MG63 (cell line): ENCODE measurements around the gene ABCA1. TPM values are rescaled to one million over a fixed set of nuclear protein-coding genes. Genes with fewer than 3 reads are reported as not detected.
"Not testable (repeated sequence)": the region's sequence is repeated elsewhere in the genome, so short reads cannot be mapped to it uniquely, and the experiment has no call there.

ENCODE experiments used
- DNase-seq: peaks from one replicate; pipeline ENCODE4 v3.0.0-alpha.2; 2020
- H3K27me3 ChIP-seq: fragments of 250-450 bp; sonication (Bioruptor Pico); 2 replicates; pipeline ENCODE4 v1.5.1; 2020; ENCODE audit warnings: mild to moderate bottlenecking, moderate library complexity
- H3K36me3 ChIP-seq: fragments of 250-450 bp; sonication (Bioruptor Pico); 2 replicates; pipeline ENCODE4 v1.5.1; 2020; ENCODE audit warnings: mild to moderate bottlenecking, moderate library complexity
- H3K4me3 ChIP-seq: fragments of 250-450 bp; sonication (Bioruptor Pico); 2 replicates; pipeline ENCODE4 v1.5.1; 2020; ENCODE audit warnings: mild to moderate bottlenecking, moderate library complexity
- H3K9me3 ChIP-seq: fragments of 250-450 bp; sonication (Bioruptor Pico); 2 replicates; pipeline ENCODE4 v1.5.1; 2020; ENCODE audit warnings: mild to moderate bottlenecking, moderate library complexity
- total RNA-seq: library from RNA; depleted of rRNA; stranded (reverse); fragments of >200 nt; shearing (Covaris generic); gene quantifications from 2 replicates; pipeline ENCODE4 v1.2.3, GENCODE V29; 2014; ENCODE audit warnings: low replicate concordance

Gene ABCA1
- total RNA-seq, 1 experiment from 2014 or later = 2.4 TPM

DNA sequence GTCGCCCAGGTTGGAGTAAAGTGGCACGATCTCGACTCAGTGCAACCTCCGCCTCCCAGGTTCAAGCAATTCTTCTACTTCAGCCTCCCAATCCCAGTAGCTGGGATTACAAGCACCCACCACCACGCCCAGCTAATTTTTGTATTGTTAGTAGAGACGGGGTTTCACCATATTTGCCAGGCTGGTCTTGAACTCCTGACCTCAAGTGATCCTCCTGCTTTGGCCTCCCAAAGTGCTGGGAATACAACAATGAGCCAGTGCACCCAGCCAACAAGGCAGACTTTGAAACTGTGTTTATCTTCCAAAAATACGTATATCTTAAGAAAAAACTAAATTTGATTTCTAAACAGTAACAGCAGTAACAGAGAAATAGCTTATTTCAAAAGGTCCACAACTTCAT, 5.2 kb downstream of the ABCA1 start:
- not testable (repeated sequence) for H3K4me3 ChIP-seq, H3K9me3 ChIP-seq, H3K27me3 ChIP-seq, DNase-seq, H3K36me3 ChIP-seq

DNA sequence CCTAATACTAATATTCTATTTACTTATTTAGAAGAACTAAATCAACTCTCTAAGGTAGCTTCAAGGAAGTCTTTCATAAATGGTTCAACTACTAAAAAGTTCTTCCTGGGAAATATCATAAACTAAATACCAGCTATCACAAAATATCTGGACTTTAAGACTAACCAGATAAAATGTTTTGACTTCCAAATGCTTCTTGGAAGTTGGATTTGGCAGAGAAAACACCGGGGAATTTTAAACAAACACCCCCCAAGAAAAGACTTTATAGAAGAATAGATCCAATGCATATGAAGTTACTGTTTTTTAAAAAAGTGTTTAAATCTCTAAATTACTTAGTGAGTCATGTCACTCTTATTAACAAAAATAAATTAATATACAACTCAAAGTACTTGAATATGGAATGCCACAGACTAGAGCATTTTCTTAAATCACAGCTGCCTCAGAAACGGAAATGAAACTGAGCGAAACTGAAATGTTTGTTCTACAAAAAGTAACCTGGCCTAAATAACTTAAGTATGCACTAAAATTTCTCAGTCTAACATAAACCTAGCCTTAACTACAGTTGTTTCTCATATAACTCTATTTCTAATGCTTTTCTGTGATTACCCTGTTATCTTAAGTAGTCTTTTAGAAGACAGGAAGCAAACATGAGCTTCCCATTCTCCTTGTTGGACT, 6.8 kb downstream of the ABCA1 start:
- Histone ChIP-seq H3K4me3 (no peak overlapping the region), H3K9me3 (no peaks in the 10 kb centered on the region), H3K27me3 (no peaks in the 10 kb centered on the region), H3K36me3 (no peaks in the 10 kb centered on the region)
- no peak for DNase-seq

DNA sequence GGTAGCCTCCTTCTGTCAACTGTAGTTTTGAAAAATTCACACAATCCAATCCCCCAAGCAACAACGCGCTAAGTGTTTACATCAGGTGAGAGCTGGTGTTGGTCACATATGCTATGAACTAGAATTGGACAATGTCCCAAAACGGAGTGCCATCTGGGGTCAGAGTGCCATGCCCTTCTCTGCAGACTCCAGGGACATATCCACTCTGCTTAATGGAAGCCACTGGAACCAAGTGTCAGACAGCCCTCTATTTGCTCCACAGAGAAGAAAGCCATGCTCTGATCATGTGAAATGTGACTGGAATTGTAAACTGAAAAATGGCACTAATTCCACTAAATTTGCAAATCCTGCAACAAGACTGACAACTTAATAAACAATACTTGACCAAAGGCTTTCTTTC, 12.2 kb downstream of the ABCA1 start:
- no peak for DNase-seq
- no peaks in the 10 kb centered on the region for H3K27me3 ChIP-seq
- no peaks in the 10 kb centered on the region for H3K9me3 ChIP-seq
- H3K36me3 ChIP-seq = no peaks in the 10 kb centered on the region
- no peak overlapping the region for H3K4me3 ChIP-seq

GRCh38 chr9:104915049-104915448, 12.9 kb downstream of the ABCA1 start:
- Histone ChIP-seq H3K27me3 (no peaks in the 10 kb centered on the region), H3K9me3 (no peaks in the 10 kb centered on the region), H3K4me3 (no peak overlapping the region), H3K36me3 (no peaks in the 10 kb centered on the region)
- DNase-seq = no peak

GRCh38 chr9:104914466-104914865, 13.5 kb downstream of the ABCA1 start:
- Histone ChIP-seq H3K27me3 (no peaks in the 10 kb centered on the region), H3K4me3 (no peak overlapping the region), H3K9me3 (no peaks in the 10 kb centered on the region), H3K36me3 (no peaks in the 10 kb centered on the region)
- no peak for DNase-seq

- no peak overlapping the region for H3K4me3 ChIP-seq
- no peaks in the 10 kb centered on the region for H3K27me3 ChIP-seq
- no peaks in the 10 kb centered on the region for H3K9me3 ChIP-seq
- no peaks in the 10 kb centered on the region for H3K36me3 ChIP-seq
- DNase-seq = no peak
These were observed 15.3 kb downstream of the ABCA1 start for GRCh38 chr9:104912606-104913005.

DNA sequence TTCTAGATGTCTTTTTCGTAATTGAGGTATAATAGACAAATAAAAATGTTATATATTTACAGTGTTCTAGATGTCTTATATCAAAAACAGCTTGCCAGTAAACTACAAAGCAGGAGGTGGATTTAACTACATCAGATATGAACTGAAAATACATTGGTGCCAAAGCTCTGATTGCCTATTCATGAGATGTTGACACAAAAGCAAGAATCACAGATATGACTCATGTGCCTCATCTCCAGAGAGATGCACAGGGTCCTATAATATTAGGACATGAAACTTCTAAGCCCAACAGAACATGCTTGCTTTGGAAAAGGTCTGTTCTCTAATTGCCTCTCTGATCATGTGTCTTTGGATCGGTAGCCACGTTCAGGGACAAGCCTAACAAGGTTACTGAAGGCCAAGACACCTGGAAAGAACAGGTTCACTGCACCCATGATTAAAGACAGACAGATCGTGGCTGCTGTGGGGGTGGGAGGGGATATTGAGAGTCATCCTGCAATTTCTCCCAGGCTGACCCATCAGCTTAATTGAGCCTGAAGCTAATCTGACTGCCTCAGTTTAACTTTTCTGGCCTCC, 16.8 kb downstream of the ABCA1 start:
- no peaks in the 10 kb centered on the region for H3K36me3 ChIP-seq
- H3K4me3 ChIP-seq = no peak overlapping the region
- H3K27me3 ChIP-seq = no peaks in the 10 kb centered on the region
- DNase-seq = no peak
- no peaks in the 10 kb centered on the region for H3K9me3 ChIP-seq

- H3K4me3 ChIP-seq = no peak overlapping the region
- H3K27me3 ChIP-seq = no peaks in the 10 kb centered on the region
- peak; percentile 58 for DNase-seq
- H3K9me3 ChIP-seq = no peaks in the 10 kb centered on the region
- H3K36me3 ChIP-seq = no peaks in the 10 kb centered on the region
These were observed 20.5 kb downstream of the ABCA1 start for GRCh38 chr9:104907278-104907951.

GRCh38 chr9:104906441-104907277, 21.3 kb downstream of the ABCA1 start:
- Histone ChIP-seq H3K36me3 (no peaks in the 10 kb centered on the region), H3K4me3 (no peak overlapping the region), H3K9me3 (no peaks in the 10 kb centered on the region), H3K27me3 (no peaks in the 10 kb centered on the region)
- peak; percentile 41 for DNase-seq

- no peaks in the 10 kb centered on the region for H3K9me3 ChIP-seq
- H3K27me3 ChIP-seq = no peaks in the 10 kb centered on the region
- no peaks in the 10 kb centered on the region for H3K36me3 ChIP-seq
- no peak overlapping the region for H3K4me3 ChIP-seq
- DNase-seq = no peak
These were observed 22.0 kb downstream of the ABCA1 start for GRCh38 chr9:104905931-104906330.

- Histone ChIP-seq H3K36me3 (no peaks in the 10 kb centered on the region), H3K9me3 (no peaks in the 10 kb centered on the region), H3K4me3 (no peak overlapping the region), H3K27me3 (no peaks in the 10 kb centered on the region)
- no peak for DNase-seq
These were observed 22.6 kb downstream of the ABCA1 start for GRCh38 chr9:104905153-104905901.

DNA sequence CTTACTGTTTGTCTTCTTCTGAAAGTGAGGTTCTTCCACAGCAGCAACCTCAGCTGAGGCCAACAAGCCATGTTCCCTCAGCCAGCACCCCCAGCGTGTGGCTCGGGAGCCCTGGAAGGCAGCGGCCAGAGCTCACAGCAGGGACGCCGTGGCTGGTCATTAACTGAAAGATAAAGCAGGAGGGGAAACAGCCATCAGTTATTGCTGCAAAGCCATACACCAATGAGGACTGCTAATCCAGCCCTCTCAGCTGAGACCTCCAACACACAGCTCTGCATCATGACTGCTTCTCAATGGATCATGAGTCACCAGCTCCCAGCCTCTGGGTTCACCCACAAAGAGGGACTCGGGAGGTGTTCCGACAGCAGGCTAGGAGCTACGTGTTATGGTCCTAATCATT, 24.3 kb downstream of the ABCA1 start:
- Histone ChIP-seq H3K27me3 (no peaks in the 10 kb centered on the region), H3K36me3 (no peaks in the 10 kb centered on the region), H3K4me3 (no peak overlapping the region), H3K9me3 (no peaks in the 10 kb centered on the region)
- DNase-seq = no peak

DNA sequence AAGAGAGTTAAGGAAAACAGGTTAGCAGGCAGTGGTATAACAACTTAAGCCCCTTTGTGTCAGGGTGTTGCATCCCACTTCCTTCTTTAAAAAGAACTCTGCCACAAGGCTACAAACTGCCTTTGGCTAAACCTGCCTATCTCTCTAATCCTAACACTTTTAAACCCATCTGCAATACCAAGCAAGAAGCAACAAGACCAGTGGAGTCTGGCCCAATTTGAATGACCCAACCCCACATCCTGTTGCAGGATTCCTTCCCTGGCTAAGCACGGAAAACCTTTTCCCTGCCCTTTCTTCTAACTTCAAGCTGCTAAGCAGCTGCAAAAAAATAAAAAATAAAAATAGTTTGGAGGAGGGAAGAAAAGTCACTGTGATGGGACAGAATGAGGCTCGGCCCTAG, 27.1 kb downstream of the ABCA1 start:
- no peak for DNase-seq
- Histone ChIP-seq H3K27me3 (no peaks in the 10 kb centered on the region), H3K4me3 (no peak overlapping the region), H3K36me3 (no peaks in the 10 kb centered on the region), H3K9me3 (no peaks in the 10 kb centered on the region)

DNA sequence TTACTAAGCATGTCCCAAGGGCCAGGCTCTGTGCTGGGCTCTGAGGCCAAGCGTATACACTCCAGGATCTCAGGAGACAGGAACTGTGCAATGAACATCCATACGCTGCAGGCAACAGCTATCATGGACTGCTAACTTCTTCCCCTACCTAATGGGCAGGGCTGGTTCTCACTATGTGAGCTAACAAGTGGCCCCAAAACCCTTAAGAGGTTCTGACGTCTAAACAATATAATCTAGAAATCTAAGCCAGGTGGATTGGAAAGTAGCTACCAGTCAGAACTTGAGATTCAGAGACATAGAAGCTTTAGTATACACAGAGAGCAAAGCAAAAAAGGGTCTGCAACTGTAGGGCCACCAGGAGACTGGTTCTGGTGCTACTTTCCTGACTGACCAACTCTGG, 27.6 kb downstream of the ABCA1 start:
- H3K27me3 ChIP-seq = no peaks in the 10 kb centered on the region
- no peak for DNase-seq
- no peak overlapping the region for H3K4me3 ChIP-seq
- H3K36me3 ChIP-seq = no peaks in the 10 kb centered on the region
- H3K9me3 ChIP-seq = no peaks in the 10 kb centered on the region

- DNase-seq = no peak
- Histone ChIP-seq H3K4me3 (no peak overlapping the region), H3K36me3 (no peaks in the 10 kb centered on the region), H3K9me3 (no peaks in the 10 kb centered on the region), H3K27me3 (no peaks in the 10 kb centered on the region)
These were observed 28.2 kb downstream of the ABCA1 start for GRCh38 chr9:104899759-104900247.

DNA sequence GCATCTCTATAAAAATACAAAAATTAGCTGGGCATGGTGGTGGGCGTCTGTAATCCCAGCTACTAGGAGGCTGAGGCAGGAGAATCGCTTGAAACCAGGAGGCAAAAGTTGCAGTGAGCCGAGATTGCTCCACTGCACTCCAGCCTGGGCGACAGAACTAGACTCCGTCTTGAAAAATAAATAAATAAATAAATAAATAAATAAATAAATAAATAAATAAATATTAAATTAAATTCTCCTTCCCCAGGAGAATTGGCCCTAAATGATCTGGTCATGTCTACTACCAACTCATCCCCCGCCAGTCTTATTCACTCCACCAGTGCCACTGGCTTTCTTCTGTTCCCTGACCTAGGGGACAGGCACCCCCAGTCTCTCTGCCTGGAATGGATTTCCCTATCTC, 29.6 kb downstream of the ABCA1 start:
- H3K36me3 ChIP-seq, H3K27me3 ChIP-seq, DNase-seq, H3K9me3 ChIP-seq, H3K4me3 ChIP-seq: not testable (repeated sequence)
